Measurements from ENCODE around the gene DDAH1. TPM values are rescaled to one million over a fixed set of nuclear protein-coding genes. Genes with fewer than 3 reads are reported as not detected.

DDAH1 gene
- total and polyA plus RNA-seq, 2 donors (not counting 3 experiments of a cell fraction or from before 2014, with no cell fraction given): 44.0 to 75.2 TPM

- Histone ChIP-seq H3K9me3 (replicated peaks; ENCODE audit: control insufficient read depth, insufficient read depth, low read length) (no peaks in the 10 kb centered on the region), H3K9ac (replicated peaks; ENCODE audit: extremely low read depth, insufficient read depth, low read length) (no peak overlapping the region), H3K27ac (ENCODE audit: insufficient read depth, low read depth, low read length) (no peak overlapping the region), H3K36me3 (ENCODE audit: control insufficient read depth in 2 of 2, extremely low read depth in 1 of 2, insufficient read depth in 2 of 2, low read length in 2 of 2) (no peaks in the 10 kb centered on the region), H2AFZ (ENCODE audit: low read depth, low read length) (no peak overlapping the region), H3K79me2 (ENCODE audit: control insufficient read depth, insufficient read depth, low read length) (peaks cover 43% of the 10 kb centered on the region), H3K4me2 (ENCODE audit: insufficient read depth, low read length) (no peak overlapping the region), H3K4me1 (ENCODE audit: control insufficient read depth, extremely low read depth, insufficient read depth, low read length) (peaks cover 6% of the 10 kb centered on the region), H3K9me1 (replicated peaks; ENCODE audit: control insufficient read depth, extremely low read depth, insufficient read depth, low read length) (no peaks in the 10 kb centered on the region), H4K20me1 (replicated peaks; ENCODE audit: control insufficient read depth, extremely low read depth, insufficient read depth, low read length) (no peaks in the 10 kb centered on the region), H3K4me3 (replicated peaks in 1 of 3; ENCODE audit: insufficient read depth in 1 of 3, low read depth in 1 of 3, low read length in 3 of 3) (no peak overlapping the region), H3K27me3 (ENCODE audit: control insufficient read depth in 2 of 2, insufficient read depth in 2 of 2, low read length in 2 of 2) (no peaks in the 10 kb centered on the region)
- FAIRE-seq (peak; percentile 62), DNase-seq (ENCODE audit: low read depth, low spot score) (no peak)
- intact Hi-C loops (cut with micrococcal nuclease): no loop called here
- BruUV-seq (replicated peaks): no TSS peak
- TF ChIP-seq JUN (IDR thresholded peaks at IDR 0.05; ENCODE audit: borderline replicate concordance, insufficient read depth, insufficient read length, low read depth) (no peak), POLR2A (IDR thresholded peaks at IDR 0.05; ENCODE audit: low read depth, low read length) (no peak), POLR2AphosphoS5 (IDR thresholded peaks at IDR 0.05; ENCODE audit: insufficient read depth, low read depth, low read length) (no peak), GATA2 (IDR thresholded peaks at IDR 0.05; ENCODE audit: insufficient read depth, insufficient read length, low read depth, low read length) (no peak), EZH2 (IDR thresholded peaks at IDR 0.05; ENCODE audit: borderline replicate concordance, low read depth, low read length, severe bottlenecking) (no peak), CTCF (IDR thresholded peaks at IDR 0.05; ENCODE audit: extremely low read depth in 1 of 2, insufficient read depth in 1 of 2, low read depth in 1 of 2, low read length in 2 of 2) (no peak), FOS (IDR thresholded peaks at IDR 0.05; ENCODE audit: borderline replicate concordance, insufficient read depth, low read length) (no peak), MAX (IDR thresholded peaks at IDR 0.05; ENCODE audit: insufficient read depth, insufficient read length) (no peak)
- dilution Hi-C loops (cut with MboI; ENCODE audit: extremely low pct_ligation_motif_present, low sequenced_read_pairs): no loop called here
- POLR2A ChIA-PET: no interaction called here
- CTCF ChIA-PET: interaction anchor here (0.7 to 2.8 kb wide), 5 partner anchors 9 to 85 kb away, joined by 4 to 9 read pairs (median 4); no protein-coding TSS in a partner anchor
These were observed 70.8 kb downstream of the DDAH1 start for GRCh38 chr1:85394130-85394529.
